K562 (cell line): Measurements from ENCODE around the gene ACAP2. TPM values are rescaled to one million over a fixed set of nuclear protein-coding genes. Genes with fewer than 3 reads are reported as not detected.

Experiments
- CHD1 ChIP-seq: fragments of 200-600 bp; sonication (generic); IDR thresholded peaks from one replicate; pipeline ENCODE4 v1.6.1; 2012; ENCODE audit warnings: mild to moderate bottlenecking, moderate library complexity, low read length, inconsistent platforms
- EP300 ChIP-seq: IDR thresholded peaks from 2 replicates; pipeline ENCODE4 v1.6.1; 2012; ENCODE audit warnings: low read length, improper control_type of control experiment
- ESRRB ChIP-seq: fragments of 250-450 bp; sonication (Bioruptor Pico); IDR thresholded peaks from 2 replicates; pipeline ENCODE4 v1.5.0; 2020; ENCODE audit warnings: mild to moderate bottlenecking, moderate library complexity, borderline replicate concordance
- GATA2 ChIP-seq: sonication (generic); formaldehyde crosslinking; IDR thresholded peaks from 2 replicates; pipeline ENCODE4 v1.4.0; 2020; ENCODE audit warnings: mild to moderate bottlenecking, missing genetic modification reagents
- MCM2 ChIP-seq: fragments of 450-650 bp; IDR thresholded peaks from 2 replicates; pipeline ENCODE4 v1.6.1; 2017; ENCODE audit warnings: low read depth, mild to moderate bottlenecking
- NR2C1 ChIP-seq, 2 experiments: fragments of 450-650 bp; IDR thresholded peaks; 2 replicates each; pipeline ENCODE4 v1.6.1; 2017; ENCODE audit warnings: mild to moderate bottlenecking in 2 of 2, antibody characterized with exemption in 1 of 2, inconsistent platforms in 1 of 2, missing compliant biosample characterization in 1 of 2, missing genetic modification characterization in 1 of 2
- RHOXF2B ChIP-seq: fragments of 250-450 bp; sonication (Bioruptor Pico); conservative IDR thresholded peaks from 2 replicates; pipeline ENCODE4 v1.5.1; 2021
- SMARCC2 ChIP-seq: fragments of 450-650 bp; IDR thresholded peaks from 2 replicates; pipeline ENCODE4 v1.6.1; 2017; ENCODE audit warnings: antibody characterized with exemption, moderate library complexity, mild to moderate bottlenecking, low read depth
- SRF ChIP-seq, 2 experiments: fragments of 250-450, 450-650 bp in 1 of 2; sonication (Bioruptor Pico) in 1 of 2; sonication (generic) in 1 of 2; formaldehyde crosslinking; IDR thresholded peaks; 2 replicates each; pipeline versions ENCODE4 v1.5.0 to v1.5.1; 2020 to 2022; ENCODE audit warnings: mild to moderate bottlenecking in 1 of 2, missing genetic modification reagents in 1 of 2
- STAT5B ChIP-seq: fragments of 250-450 bp; sonication (Bioruptor Pico); IDR thresholded peaks from 2 replicates; pipeline ENCODE4 v1.8.0; 2021; ENCODE audit warnings: mild to moderate bottlenecking, inconsistent platforms
- THRAP3 ChIP-seq: fragments of 450-650 bp; IDR thresholded peaks from 2 replicates; pipeline ENCODE4 v1.6.1; 2016; ENCODE audit warnings: mild to moderate bottlenecking, inconsistent platforms, borderline replicate concordance
- ZC3H4 ChIP-seq: sonication (generic); formaldehyde crosslinking; IDR thresholded peaks from 2 replicates; pipeline ENCODE4 v1.9.0; 2021; ENCODE audit warnings: missing genetic modification reagents, borderline replicate concordance
- ZNF57 ChIP-seq: fragments of 450-650 bp; formaldehyde crosslinking; IDR thresholded peaks from 2 replicates; pipeline ENCODE4 v1.4.0; 2020; ENCODE audit warnings: mild to moderate bottlenecking, moderate library complexity
- polyA plus RNA-seq, 8 experiments: library from polyadenylated mRNA; depleted of rRNA in 4 of 8; stranded (reverse) in 5 of 8; unstranded in 3 of 8; fragments of >200 nt; fragmentation: Nextera tagmentation in 2 of 8; fragmentation: Illumina TruSeq in 1 of 8; extraction: Ambion mirVana in 2 of 8; extraction: Trizol in 1 of 8; gene quantifications; 2 replicates each; pipeline versions ENCODE4 v1.2.1 to v1.2.3, GENCODE V29; 2011 to 2014; ENCODE audit warnings: inconsistent platforms in 1 of 8, missing spikeins in 1 of 8
- total RNA-seq, 7 experiments: library from RNA; depleted of rRNA in 6 of 7; stranded (reverse); fragments of >200 nt in 6 of 7; fragmentation: Illumina TruSeq in 2 of 7; extraction: Trizol in 2 of 7; gene quantifications; 2 replicates each; pipeline versions ENCODE4 v1.2.1 to v1.2.3, GENCODE V29; 2011 to 2021; ENCODE audit warnings: low replicate concordance in 1 of 7
- TF ChIP-seq, protein P1 (sequence below), 2 experiments: IDR thresholded peaks; 2 replicates each; pipeline ENCODE4 v1.6.1; 2011; ENCODE audit warnings: borderline replicate concordance in 1 of 2, control low read depth in 1 of 2, low read depth in 1 of 2, low read length in 1 of 2, mild to moderate bottlenecking in 1 of 2, mixed read lengths in 1 of 2, moderate library complexity in 1 of 2; ENCODE audit not compliant: insufficient read depth in 1 of 2, insufficient read length in 1 of 2, poor library complexity in 1 of 2, severe bottlenecking in 1 of 2; ENCODE audit errors: extremely low read depth in 1 of 2
- TF ChIP-seq, protein P2 (sequence below): fragments of 450-650 bp; IDR thresholded peaks from 2 replicates; pipeline ENCODE4 v1.6.1; 2014; ENCODE audit warnings: low read depth, mild to moderate bottlenecking, moderate library complexity, borderline replicate concordance
- TF ChIP-seq, protein P3 (sequence below), 2 experiments: fragments of 450-650 bp; IDR thresholded peaks; 2 replicates each; pipeline ENCODE4 v1.6.1; 2016

ACAP2 gene
- total and polyA plus RNA-seq, 9 of the 15 experiments (the other 6 are each of a cell fraction or from before 2014, with no cell fraction given) = 10.6 to 52.7 (median 34.4) TPM

DNA sequence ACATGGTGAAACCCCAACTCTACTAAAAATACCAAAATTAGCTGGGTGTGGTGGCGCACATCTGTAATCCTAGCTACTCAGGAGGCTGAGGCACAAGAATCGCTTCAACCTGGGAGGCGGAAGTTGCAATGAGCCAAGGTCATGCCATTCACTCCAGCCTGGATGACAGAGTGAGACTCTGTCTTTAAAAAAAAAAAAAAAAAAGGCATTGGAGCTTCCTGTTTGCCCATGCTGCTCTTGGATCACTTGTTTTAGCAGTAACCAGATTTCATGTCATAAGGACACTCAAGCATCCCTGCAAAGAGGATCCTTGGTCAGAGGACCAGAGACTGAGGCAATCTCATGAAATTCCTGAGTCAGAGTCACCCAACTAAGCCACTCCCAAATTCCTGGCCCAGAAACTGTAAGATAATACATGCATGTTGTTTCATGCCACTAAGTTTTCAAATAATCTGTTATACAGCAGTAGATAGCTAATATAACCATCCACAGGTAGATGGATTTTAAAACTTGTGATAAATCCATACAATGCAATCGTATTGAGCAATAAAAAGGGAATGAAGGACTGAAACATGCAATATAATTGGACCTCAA, 89.8 kb downstream of the ACAP2 start (continued):
- TF ChIP-seq, protein P1, sequence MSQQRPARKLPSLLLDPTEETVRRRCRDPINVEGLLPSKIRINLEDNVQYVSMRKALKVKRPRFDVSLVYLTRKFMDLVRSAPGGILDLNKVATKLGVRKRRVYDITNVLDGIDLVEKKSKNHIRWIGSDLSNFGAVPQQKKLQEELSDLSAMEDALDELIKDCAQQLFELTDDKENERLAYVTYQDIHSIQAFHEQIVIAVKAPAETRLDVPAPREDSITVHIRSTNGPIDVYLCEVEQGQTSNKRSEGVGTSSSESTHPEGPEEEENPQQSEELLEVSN (IDR thresholded peaks at IDR 0.05; ENCODE audit: borderline replicate concordance in 1 of 2, extremely low read depth in 1 of 2, insufficient read depth in 1 of 2, insufficient read length in 1 of 2, low read depth in 1 of 2, low read length in 1 of 2, poor library complexity in 1 of 2, severe bottlenecking in 1 of 2) = no peak
- no peak for TF ChIP-seq RHOXF2B (CRISPR knock-in tag)
- no peak for TF ChIP-seq ZNF57 (CRISPR knock-in tag)
- no peak for TF ChIP-seq ESRRB (CRISPR knock-in tag)
- peak; percentile 46; the same call in 1 of the 2 replicates for TF ChIP-seq SMARCC2
- no peak for TF ChIP-seq STAT5B (CRISPR knock-in tag)
- TF ChIP-seq, protein P2, sequence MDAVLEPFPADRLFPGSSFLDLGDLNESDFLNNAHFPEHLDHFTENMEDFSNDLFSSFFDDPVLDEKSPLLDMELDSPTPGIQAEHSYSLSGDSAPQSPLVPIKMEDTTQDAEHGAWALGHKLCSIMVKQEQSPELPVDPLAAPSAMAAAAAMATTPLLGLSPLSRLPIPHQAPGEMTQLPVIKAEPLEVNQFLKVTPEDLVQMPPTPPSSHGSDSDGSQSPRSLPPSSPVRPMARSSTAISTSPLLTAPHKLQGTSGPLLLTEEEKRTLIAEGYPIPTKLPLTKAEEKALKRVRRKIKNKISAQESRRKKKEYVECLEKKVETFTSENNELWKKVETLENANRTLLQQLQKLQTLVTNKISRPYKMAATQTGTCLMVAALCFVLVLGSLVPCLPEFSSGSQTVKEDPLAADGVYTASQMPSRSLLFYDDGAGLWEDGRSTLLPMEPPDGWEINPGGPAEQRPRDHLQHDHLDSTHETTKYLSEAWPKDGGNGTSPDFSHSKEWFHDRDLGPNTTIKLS = no peak
- TF ChIP-seq MCM2 = no peak
- no peak for TF ChIP-seq CHD1
- TF ChIP-seq SRF (CRISPR knock-in tag; IDR thresholded peaks at IDR 0.05) = no peak
- TF ChIP-seq EP300 = peak; percentile 86
- TF ChIP-seq, protein P3, sequence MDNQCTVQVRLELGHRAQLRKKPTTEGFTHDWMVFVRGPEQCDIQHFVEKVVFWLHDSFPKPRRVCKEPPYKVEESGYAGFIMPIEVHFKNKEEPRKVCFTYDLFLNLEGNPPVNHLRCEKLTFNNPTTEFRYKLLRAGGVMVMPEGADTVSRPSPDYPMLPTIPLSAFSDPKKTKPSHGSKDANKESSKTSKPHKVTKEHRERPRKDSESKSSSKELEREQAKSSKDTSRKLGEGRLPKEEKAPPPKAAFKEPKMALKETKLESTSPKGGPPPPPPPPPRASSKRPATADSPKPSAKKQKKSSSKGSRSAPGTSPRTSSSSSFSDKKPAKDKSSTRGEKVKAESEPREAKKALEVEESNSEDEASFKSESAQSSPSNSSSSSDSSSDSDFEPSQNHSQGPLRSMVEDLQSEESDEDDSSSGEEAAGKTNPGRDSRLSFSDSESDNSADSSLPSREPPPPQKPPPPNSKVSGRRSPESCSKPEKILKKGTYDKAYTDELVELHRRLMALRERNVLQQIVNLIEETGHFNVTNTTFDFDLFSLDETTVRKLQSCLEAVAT (IDR thresholded peaks at IDR 0.05) = no peak
- TF ChIP-seq ZC3H4 = no peak
- no peak for TF ChIP-seq THRAP3
- no peak for TF ChIP-seq GATA2
- no peak for TF ChIP-seq NR2C1 (IDR thresholded peaks at IDR 0.05)
- peak; percentile 72 for TF ChIP-seq NR2C1 (tag; IDR thresholded peaks at IDR 0.05)
